Activated T-helper 1 cell treated with Interleukin-2 at 50 U/mL for 16 hours (primary cell): ENCODE measurements around the gene GRIN1.

ENCODE experiments used
- DNase-seq: peaks from one replicate; pipeline ENCODE4 v3.0.0-alpha.2; 2020; ENCODE audit warnings: low read depth

The GRIN1 gene

GRCh38 chr9:137138722-137139467 lies at the start of gene GRIN1:
GRIN1 (plus strand) TSS chr9:137139154; CDS start chr9:137139487, 333 bp downstream.
- DNase-seq, result no peak

- DNase-seq, result no peak
Observed at GRCh38 chr9:137089232-137089947, 49.6 kb upstream of the GRIN1 start.

DNA sequence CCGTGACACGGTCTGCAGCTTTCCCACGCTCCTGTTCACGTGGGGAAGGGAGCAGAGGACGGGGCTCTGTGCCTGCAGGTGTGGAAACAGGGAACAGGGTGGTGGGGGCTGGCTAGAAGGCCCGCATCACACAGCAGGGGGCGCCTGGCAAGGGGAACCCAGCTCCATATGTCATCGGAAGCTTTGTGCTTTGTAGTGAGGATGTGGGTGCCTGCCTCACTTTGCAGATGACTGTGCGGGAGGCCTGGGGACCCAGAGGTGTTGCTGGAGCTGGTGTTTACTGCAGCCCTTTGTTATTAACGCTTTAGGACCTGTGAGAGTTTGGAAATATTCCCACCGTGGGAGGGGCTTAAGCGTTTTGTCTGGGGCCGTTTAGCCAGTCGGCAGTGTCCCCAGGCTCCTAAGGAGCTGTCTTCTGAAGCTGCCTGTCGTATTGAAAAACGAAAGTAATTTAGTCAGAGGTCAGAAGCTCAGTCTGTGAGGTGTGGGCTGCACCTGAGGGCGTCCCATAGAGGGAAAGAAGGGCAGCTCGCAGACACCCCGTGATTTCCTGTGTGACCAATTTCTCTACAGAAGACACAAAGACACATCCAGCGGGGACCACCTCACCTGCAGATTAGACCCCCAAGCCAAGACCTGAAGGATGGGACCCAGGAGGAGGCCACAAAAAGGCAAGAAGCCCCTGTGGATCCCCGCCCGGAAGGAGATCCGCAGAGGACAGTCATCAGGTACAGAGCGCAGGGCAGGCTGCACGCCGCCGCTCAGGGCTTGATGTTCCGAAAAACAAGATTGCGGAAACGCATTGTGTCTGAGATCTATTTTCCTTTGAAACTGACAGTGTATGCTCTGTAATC lies 43.1 kb upstream of the GRIN1 start:
- peak; percentile 78 for DNase-seq

DNA sequence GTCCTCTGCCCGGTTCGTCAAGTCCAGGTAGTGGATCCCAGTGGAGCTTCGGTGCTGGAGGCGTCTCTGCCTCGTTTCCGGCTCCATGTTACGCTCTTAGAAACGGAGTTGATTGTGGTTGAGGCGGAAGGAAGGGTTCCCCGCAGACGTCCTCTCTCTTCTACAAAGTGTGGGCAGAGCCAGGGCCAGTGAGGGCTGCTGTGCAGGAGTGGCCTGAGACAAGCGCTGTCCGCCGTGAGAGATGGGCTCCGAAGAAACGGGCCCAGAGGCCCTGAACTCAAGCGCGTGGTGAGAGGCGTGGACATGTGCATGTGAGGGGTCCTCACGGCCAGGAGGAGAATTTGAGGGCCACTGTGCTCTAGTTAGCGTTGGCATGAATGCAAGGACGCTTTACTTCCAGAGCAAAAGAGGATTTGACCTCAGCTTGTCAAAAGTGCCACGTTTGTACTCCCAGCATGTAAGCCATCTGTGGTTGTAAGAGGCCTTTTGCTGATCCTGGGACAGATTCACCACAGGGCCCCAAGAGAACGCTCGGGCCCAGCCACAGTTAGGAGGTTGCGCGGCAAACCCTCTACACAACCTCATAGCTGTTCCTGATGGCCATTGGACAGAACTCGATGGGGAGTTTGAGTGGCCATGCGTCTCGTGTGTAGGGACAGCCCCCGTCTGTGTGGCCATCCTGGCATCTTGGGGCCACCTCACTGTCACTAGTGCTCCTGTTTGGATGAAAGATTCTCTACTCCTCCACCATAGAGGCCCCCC lies 42.0 kb upstream of the GRIN1 start:
- no peak for DNase-seq

GRCh38 chr9:137097761-137098462 lies 41.0 kb upstream of the GRIN1 start:
- DNase-seq, result no peak

GRCh38 chr9:137099231-137099630 lies 39.7 kb upstream of the GRIN1 start:
- DNase-seq, result no peak

DNA sequence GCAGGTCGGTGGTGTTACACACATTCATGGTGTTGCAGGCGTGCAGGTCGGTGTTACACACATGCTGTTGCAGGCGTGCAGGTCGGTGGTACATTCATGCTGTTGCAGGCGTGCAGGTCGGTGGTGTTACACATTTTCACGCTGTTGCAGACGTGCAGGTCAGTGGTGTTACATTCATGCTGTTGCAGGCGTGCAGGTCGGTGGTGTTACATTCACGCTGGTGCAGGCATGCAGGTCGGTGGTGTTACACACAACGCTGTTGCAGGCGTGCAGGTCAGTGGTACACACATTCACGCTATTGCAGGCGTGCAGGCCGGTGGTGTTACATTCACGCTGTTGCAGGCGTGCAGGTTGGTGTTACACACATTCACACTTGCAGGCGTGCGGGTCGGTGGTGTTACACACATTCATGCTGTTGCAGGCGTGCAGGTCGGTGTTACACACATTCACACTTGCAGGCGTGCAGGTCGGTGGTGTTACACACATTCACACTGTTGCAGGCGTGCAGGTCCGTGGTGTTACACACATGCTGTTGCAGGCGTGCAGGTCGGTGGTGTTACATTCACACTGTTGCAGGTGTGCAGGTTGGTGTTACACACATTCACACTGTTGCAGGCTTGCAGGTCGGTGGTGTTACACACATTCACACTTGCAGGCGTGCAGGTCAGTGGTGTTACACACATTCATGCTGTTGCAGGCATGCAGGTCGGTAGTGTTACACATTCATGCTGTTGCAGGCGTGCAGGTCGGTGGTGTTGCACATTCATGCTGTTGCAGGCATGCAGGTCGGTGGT lies 35.6 kb upstream of the GRIN1 start:
- DNase-seq, result no peak

DNA sequence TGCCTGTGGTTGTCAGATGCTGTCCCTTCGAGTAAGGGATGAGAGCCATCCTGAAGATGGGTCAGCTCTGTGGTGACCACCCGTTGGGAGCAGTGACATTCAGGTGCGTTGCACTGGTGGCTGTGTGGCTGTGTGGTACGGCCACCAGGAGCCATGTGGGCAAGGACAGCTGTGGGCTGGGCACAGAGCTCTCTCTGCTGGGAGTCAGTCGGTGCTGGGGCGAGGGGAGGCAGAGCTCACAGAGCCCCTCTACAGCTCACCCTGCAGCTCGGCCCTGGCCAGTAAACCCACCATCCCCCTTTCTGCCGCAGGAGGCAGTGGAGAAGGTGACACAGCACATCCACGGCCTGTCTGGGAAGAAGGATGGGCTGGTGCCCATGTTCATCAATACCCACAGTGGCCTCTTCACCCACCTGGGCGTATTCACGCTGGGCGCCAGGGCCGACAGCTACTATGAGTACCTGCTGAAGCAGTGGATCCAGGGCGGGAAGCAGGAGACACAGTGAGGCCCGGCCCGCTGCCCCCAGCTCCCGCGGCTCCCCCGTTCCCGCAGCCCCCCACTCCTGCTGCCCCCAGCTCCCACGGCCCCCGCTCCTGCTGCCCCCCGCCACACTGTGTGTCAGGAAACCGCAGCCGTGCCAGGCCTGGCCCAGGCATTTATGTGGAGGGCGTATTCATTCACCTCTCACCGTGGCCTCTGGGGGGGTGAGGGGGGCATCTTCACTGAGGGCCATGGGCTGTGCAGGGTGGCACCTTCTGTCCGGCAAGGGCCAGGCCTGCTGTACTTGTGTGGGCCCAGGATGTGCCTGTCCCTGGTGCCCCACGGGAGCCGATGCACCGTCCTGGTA lies 32.9 kb upstream of the GRIN1 start:
- no peak for DNase-seq

DNA sequence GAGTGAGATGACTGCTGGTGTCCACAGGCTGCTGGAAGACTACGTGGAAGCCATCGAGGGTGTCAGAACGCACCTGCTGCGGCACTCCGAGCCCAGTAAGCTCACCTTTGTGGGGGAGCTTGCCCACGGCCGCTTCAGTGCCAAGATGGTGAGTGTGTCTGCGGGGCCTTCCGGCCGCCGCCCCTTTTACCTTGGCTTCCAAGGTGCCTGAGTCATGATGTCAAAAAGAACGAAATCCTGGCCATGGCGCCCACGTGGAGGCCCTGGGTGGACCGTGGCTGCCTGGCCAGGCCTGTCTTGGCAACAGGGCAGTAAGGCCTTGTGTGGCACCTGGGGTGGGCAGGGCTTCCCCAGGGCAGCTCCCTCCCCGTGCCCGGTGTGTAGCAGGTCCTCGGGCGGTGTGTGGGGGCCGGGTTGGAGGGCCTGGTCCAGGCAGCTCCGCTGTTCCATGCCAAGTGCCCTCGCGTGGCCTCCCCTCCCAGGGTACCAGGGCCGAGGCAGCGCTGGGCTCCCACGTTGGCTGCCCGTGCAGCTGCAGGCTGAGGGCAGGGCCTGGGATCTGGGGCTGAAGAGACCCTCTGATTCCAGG lies 32.2 kb upstream of the GRIN1 start:
- no peak for DNase-seq

DNA sequence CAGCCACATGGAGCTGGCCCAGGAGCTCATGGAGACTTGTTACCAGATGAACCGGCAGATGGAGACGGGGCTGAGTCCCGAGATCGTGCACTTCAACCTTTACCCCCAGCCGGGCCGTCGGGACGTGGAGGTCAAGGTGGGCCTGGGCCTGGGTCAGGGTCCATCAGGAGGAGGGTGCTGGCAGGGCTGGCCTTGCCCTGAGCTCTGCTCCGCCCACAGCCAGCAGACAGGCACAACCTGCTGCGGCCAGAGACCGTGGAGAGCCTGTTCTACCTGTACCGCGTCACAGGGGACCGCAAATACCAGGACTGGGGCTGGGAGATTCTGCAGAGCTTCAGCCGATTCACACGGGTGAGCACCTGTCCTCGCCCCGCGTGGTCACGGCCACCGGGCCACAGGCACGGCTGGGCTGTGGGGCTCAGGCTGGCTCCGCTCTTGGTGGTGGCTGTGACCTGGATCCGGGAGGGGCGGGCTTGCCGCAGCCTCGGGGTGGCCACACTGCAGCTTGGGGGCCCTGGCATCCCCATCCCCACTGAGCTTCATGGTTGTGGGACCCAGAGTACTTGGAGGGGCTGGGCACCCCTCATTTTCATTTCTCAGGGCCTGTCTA lies 31.5 kb upstream of the GRIN1 start:
- no peak for DNase-seq

DNA sequence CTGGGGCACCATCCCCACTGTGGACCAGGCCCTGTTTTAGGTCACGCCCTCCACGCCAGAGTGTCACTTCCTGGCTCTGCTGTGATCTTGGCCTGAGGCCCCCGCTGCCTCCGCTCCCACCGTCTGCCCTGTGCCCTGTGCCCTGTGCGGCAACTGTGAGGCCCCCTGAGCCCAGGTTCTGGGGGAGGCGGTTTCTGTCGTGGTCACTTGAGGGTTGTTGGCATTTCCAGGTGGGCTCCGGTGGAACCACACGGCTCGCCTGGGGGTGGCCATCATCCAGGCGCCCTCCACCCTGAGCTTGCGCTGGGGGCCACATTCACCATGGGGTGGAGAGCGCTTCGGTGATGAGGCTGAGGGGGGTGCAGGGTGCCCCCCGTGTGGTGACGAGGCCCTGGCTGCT lies 31.0 kb upstream of the GRIN1 start:
- DNase-seq, result no peak

DNA sequence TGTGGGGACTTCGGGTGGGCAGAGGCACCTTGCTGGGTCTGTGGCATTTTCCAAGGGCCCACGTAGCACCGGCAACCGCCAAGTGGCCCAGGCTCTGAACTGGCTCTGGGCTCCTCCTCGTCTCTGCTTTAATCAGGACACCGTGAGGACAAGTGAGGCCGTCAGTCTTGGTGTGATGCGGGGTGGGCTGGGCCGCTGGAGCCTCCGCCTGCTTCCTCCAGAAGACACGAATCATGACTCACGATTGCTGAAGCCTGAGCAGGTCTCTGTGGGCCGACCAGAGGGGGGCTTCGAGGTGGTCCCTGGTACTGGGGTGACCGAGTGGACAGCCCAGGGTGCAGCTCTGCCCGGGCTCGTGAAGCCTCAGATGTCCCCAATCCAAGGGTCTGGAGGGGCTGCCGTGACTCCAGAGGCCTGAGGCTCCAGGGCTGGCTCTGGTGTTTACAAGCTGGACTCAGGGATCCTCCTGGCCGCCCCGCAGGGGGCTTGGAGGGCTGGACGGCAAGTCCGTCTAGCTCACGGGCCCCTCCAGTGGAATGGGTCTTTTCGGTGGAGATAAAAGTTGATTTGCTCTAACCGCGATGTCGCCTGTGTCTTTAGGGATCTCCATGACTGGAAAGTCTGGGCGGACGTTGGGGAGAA lies 30.2 kb upstream of the GRIN1 start:
- no peak for DNase-seq

DNA sequence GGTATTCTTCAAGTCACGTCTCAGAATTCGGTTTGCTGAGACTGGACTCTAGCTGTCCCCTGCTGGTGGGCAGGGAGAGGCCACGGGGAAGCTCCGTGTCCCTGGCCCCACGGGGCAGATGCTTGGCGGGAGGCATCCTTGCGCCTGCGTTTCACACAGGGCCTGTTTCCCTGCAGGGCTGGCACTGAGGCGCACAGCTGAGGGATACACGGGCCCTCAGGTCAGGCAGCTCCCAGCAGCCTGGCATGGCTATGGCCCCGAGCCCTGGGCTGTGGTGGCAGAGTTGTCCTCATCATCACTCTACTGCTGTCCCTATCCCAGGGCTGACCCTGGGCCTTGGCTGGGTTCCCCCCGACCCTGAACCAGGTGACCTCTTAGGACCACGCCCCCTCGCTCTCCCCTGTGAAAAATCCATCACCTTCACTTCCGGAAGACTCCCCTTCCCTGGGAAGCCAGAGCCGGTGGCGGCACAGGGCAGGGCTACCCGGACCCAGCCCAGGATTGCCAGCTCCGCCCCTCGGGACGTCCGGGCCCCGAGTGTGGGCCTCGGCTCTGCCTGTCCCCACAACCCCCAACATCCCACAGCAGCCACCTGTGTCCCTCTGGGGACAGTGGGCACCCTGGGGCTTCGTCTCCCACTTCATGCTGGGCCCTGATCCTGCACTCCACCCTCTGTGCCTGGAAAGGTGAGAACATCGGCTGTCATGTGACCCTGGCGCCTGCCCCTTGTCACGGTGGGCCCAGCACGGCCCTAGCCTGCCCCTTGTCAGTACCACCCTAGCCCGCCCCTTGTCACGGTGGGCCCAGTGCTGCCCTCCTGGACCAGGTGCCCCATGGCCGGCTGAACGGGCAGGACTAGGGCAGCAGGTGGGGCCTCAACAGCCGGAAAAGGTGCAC lies 29.5 kb upstream of the GRIN1 start:
- DNase-seq, result no peak

DNA sequence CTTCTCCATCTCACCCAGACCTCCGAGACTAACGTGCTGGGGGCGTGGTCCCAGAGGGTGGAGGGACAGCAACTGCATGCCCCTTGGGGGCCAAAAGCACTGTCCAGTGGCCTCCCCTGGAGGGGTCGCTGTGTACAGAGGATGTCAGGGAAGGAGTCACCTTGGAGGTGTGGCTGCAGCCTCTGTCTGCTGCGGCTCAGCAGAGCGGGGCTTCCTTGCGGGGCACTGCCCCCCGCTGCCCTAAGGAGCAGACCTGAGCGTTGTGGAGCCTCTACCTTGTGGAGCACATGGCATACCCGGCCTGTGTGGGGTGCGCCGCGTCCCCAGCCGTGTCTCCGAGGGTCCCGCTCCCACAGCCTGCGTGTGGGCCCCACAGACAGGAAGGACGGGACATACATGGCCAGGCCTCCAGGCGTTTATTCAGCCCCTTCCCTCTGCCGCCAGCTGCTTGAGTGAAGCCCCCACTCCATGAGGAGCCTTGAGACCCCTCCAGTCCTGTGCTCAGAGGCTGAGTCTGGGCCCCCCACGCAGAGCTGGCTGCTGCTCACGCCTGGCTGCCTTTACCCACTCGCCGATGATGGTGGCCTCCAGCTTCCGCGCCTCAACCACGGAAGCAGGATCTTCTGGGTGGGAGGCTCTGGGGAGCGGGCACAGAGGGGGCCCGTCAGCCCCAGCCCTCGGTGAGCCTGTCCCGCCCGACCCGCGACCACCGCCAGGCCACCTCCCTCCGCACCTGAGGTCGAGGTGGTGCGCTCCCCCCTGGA lies 28.6 kb upstream of the GRIN1 start:
- DNase-seq, result no peak

DNA sequence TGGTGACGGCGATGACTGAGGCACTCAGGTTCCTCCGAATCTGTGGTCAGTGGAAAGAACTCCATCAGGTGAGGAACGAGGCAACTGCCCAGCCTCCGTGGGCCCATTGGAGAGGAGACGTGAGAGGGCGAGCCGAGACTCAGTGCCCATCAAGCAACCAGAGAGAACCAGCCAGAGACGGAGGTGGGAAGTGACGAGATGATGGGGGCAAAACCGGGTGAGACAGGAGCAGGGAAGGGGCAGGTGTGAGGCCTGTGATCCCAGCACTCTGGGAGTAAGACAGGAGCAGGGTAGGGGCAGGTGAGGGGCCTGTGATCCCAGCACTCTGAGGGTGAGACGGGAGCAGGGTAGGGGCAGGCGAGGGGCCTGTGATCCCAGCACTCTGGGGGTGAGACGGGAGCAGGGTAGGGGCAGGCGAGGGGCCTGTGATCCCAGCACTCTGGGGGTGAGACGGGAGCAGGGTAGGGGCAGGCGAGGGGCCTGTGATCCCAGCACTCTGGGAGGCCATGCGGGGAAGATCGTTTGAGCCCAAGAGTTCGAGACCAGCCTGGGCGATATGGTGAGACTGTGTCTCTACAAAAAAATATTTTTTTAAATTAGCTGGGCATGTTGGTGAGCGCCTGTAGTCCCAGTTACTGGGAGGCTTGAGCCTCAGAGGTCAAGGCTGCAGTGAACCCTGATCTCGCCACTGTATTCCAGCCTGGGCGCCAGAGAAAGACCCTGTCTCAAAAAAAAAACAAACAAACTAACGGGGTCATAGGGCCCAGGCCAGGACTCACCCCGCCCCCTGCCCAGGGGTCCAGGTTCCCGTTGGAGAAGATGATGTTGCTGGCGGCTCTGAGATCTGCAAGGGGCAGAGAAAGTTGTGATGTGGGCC lies 27.8 kb upstream of the GRIN1 start:
- DNase-seq, result no peak
